Activated CD4-positive, alpha-beta T cell treated with anti-CD3 and anti-CD28 coated beads, Interleukin-2, amount 50 U/mL, for 48 hours (primary cell): ENCODE measurements around the gene NOSTRIN.

Experiments
- DNase-seq, 2 experiments: peaks; one replicate each; pipeline ENCODE4 v3.0.0-alpha.2; 2020

NOSTRIN gene

DNA sequence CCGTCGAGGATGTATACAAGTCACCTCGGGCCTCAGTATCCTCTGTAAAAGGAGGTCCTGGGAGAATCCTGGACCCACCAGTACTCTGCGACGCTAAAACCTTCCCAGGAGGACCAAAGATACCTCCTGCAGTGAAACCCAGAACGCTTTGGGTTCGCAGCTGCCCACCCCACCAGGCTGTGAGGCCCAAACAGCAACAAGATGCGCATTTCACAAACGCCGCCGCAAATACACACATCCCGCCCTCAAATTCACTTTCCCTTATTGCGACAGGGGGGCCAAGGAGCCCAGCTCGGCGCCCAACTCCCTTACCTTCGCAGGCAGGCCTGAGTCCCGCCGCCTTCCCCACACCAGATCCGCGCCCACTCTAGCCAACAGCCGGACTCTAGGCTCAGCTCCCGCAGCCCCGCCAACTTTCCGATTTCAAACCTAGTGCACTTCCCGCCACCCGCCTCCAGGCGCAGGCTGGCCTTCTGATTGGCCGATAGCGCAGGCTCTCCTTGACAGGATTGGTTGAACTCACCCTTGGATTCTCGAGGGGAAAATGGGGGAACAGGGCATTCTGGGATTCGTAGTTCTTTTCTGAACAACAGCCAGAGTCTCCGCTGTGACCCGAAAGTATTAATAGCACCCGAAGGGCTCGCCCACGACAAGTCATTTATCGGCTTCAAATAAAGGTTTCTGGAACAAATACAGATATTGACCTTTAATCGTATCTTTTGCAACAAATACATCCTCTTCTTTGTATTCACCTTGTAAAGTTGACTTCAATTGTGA, 87.8 kb downstream of the NOSTRIN start, which contains the start of gene SPC25:
Gene SPC25 (minus strand): TSS at position 425 of the 777 bp plus-strand sequence. CDS start 911 bp downstream, outside the sequence.
- DNase-seq = peak; percentile 88 to 92

DNA sequence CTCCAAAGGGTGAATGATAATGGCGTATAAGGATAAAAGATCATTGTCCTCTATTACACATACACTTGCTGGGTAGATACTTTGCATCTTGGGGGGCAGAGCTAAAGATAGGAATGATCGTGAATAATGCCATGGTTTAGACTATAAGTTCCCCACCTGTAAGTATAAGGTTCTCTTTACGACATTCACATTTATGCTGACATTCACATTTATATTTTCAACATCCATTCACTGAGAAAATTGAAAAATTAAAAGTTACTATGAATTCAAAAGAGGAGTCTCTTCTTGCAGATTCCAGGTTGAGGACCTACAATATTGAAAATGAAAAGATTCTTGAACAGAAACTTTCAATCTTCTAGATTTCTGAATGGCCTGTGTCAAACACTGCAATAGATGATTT, 89.9 kb downstream of the NOSTRIN start:
- DNase-seq = no peak

DNA sequence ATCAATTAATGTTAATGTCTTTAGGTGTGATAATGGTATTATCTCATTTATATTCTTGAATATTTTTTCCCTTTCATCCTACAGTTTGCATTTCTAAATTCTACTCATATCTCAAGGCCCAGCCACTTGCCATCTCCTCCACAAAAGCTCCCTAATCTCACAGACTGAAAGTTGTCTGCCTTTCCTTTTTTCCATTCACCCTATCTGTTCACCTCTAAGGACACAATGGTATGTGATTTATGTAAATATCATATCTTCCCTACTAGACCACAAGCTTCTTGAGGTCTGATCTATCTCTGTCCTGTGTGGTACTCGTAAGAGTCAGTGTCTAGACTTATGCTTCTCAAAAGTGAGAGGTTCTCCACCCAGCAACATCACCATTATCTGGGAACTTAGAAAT, 91.7 kb downstream of the NOSTRIN start:
- DNase-seq = no peak

DNA sequence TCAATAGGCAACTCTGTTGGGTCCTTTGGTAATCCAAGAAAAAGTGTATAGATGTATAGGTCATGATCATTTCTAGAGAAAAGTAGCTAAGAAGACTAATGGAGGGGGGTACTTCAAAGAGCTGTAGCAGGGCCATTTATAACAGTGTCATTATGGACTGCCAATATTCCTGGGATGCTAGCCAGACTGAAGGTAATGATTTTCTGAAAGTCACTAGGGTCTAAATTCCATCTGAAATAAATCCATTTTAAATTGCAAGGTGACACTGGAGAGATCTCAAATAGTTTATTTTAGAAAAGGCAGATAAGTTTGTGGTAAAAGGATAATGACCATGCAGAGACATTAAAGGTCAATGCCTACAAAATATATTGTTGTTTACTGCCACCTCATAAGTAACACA, 92.3 kb downstream of the NOSTRIN start:
- no peak for DNase-seq

DNA sequence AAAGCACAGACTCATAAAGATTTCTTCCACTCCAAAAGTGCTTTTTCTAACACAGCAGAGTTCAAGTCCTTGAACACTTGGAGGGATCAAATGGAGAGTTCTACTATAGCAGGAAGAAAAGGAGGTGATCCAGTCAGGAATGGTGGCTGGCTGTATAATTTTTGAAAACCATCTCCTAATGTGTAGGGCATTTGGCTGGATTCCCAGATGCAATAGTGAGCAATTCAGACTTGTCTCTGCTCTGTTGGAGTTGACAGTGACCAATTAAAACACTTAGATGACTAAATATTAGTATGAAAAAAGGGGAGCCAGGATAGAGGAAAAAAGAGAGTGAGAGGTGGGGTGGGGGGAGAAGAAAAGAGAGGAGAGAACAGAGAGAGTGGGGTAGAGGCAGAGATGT, 93.3 kb downstream of the NOSTRIN start:
- DNase-seq = no peak

DNA sequence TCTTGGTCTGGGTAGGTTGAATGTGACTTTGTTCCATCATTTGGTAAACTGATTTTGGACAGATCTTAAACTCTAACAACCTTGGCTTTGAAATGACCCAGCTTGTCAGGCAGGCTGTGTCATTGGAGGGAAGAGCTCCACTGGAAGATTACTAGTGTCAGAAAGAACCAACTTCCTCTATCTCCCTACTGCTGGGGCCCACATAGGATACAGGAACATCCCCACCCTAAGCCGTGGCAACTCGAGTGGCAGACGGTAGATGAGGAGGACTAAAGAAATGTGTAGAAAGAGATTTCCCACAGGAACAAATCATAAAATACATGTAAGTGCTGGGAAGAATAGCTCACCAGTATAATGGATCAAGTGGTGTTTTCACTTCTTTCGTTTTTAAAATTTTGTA, 94.3 kb downstream of the NOSTRIN start:
- DNase-seq = no peak

DNA sequence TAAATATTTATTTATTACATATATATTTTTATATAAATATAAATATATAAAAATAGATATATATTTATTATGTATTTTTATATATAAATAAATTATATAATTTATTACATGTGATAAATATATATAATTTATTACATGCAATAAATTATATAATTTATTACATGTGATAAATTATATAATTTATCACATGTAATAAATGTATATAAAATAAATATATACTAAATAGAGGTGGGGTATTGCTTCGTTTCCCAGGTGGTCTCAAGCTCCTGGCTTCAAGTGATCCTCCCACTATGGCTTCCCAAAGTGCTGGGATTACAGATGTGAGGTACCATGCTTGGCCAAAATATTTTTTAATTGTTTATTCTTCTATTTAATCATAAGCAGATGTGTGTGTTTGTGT, 95.0 kb downstream of the NOSTRIN start:
- no peak for DNase-seq

DNA sequence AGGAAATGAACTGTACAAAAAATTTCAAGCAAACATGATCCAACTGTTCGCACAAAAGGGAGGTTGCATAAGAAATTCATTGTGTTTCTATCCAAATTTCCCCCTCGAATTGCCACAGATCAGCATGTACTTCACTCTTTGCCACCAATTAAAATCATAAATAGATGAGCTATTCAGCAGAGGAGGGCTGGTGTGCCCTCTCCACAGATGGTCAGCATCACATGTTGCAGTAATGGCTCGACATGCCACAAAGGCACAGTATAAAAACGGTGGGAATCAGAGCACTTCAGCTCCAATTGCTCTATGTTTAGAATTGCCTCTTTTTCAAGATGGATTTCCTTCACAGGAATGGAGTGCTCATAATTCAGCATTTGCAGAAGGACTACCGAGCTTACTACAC, 98.6 kb downstream of the NOSTRIN start, which contains the start of gene G6PC2:
Gene G6PC2 (plus strand): TSS at position 289 of the 400 bp plus-strand sequence. CDS start 41 bp downstream, at position 330.
- DNase-seq = no peak

DNA sequence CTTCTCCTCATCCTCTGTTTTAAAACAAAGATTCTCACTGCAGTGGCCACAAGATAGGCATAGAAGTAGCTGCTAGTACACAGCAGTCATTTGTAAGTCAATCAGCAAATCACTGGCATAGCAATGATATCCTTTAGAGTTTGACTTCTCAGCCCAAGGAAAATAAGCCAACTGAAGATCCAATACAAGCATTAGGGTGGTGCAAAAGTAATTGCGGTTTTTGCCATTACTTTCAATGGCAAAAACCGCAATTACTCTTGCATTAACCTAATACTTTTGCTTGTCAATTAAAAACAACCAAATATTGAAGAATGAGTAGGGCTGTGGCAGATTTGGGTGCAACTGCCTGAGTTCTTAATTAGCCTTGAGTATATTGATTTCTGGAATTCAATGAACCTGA, 101.5 kb downstream of the NOSTRIN start:
- no peak for DNase-seq

DNA sequence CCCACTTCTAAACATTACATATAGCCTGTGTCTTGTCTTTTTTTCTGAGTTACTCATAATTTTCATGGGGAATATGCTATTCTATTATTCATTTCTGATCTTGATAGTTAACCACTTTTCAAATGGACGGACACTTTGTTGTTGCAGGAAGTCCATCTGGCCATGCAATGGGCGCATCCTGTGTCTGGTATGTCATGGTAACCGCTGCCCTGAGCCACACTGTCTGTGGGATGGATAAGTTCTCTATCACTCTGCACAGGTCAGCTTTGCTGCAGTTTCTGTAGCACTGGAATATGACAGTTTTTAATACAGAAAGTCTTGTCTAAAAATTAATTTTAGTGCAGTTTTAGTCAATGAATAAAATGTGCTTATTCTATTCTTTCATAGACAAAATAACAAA, 101.9 kb downstream of the NOSTRIN start:
- no peak for DNase-seq

DNA sequence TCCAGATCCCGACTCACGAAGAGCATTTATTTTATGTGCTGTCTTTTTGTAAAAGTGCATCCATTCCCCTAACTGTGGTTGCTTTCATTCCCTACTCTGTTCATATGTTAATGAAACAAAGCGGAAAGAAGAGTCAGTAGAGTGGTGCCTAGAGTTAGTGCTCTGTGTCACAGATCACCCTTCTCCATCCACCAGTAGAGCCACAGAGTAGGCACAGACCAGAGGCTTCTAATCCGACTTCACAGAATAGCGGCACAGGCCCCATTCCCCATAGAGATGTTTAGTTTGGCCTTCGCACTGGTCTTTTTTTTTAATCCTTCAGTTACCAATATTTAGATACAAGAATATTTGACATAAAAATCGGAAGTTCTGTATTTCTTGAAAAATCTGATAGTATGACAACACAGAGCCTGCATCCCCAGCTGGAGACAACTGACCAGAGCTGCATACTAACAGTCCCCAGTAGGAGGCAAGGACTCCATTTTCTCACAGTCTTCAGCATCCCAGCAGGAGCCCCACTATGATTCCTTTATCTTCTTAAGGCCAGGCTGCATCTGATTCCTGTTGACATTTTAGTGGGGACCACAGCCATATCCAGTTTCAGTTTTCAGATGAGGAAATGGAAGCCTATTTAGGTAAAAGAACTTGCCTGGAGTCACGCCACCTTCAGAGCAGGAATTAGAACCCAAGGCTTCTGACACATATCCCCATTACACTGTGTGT, 105.7 kb downstream of the NOSTRIN start:
- DNase-seq = no peak

DNA sequence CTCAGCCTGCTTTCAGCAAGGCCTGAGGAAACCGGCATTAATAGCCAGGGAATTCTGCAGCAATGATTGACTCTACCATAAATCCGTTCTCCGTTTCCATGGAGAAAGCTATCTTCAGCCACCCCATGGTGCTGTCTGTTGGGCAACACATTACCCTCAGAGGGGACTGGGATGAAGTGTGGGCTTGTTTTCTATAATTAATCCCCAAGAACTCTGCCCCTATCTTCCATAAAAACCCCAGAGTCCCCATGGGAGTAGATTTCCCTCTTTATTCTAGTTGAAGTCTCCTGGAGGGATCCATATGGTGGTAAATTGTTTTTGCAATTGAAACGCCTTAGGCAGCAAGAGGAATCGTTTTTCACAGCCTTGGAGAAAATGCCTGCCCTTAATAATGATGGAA, 107.9 kb downstream of the NOSTRIN start:
- no peak for DNase-seq

DNA sequence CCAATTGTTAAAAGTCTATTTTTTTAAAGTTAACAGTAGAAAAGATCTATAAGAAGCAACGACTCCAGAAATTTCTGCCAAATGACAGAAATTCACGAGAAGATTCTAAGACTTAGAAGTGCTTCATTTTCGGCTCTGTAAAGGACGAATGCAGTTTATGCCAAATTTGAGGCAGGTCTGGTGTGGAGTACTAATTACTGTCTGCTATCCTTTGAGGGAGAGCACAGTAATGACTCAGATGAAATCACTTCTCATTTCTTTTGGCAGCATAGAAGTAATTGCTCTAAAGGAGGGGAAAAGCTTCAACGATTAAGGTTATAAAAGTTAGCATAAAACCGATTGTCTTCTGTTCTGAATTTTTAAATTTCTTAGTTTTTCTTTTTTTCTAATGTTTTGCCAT, 110.0 kb downstream of the NOSTRIN start:
- DNase-seq = no peak

DNA sequence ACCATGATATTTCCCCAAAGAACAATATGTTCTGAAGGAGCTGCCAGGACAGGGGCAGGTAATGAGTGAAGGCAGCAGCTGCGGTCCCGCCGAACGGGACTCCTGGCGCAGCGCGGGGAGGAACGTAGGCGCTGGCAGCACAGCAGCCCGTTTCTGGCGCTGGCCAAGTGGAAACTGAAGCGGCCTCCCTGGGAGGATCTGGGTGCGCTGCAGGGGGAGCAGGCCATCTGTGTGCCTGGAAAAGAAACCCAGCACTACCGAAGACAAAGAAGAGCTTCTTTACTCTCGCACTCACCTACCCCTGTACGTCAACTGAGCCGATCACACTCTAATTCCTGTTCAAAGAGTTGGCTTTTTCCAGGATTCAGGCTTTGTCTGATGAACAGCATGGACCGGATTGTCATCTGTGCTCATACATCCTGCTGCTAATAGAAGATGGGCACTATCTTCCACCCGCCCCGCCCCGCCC, 110.5 kb downstream of the NOSTRIN start:
- no peak for DNase-seq

DNA sequence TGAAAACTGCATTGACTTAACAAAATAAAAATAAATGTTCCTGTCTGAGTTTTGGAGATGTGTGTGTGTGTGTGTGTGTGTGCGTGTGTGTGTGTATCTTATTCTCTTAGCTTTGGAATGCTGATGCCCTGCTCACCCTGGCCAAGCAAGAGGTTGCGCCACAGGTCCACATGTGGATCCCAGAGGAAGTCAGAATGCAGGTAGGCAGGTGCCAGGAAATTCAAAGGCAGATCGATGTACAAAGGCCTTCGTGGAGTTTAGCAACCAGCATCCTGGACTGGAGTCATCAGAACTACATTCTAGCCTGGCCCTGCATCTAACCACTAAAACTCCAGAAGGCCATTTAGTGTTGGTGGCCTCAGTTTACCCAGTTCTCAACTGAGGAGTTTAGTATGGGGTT, 111.1 kb downstream of the NOSTRIN start:
- no peak for DNase-seq
